Progenitor cell of endocrine pancreas (in vitro differentiated cells): ENCODE measurements around the gene KANSL3. TPM values are rescaled to one million over a fixed set of nuclear protein-coding genes. Genes with fewer than 3 reads are reported as not detected.

Experiments
- DNase-seq: peaks from one replicate; pipeline ENCODE4 v3.0.0; 2021; ENCODE audit warnings: low spot score; ENCODE audit not compliant: unreplicated experiment
- H3K27ac Mint-ChIP-seq: 2 replicates; pipeline ENCODE4 v1.8.0; 2021; ENCODE audit warnings: mild to moderate bottlenecking, moderate library complexity, mixed read lengths
- H3K27me3 Mint-ChIP-seq: 2 replicates; pipeline ENCODE4 v1.8.0; 2021; ENCODE audit warnings: mixed read lengths
- H3K36me3 Mint-ChIP-seq: 2 replicates; pipeline ENCODE4 v1.8.0; 2022; ENCODE audit warnings: mixed read lengths; ENCODE audit not compliant: insufficient read depth
- H3K4me1 Mint-ChIP-seq: 2 replicates; pipeline ENCODE4 v1.8.0; 2021; ENCODE audit warnings: low read depth, mixed read lengths
- H3K4me3 Mint-ChIP-seq: 2 replicates; pipeline ENCODE4 v1.8.0; 2021; ENCODE audit warnings: low read depth, mild to moderate bottlenecking, moderate library complexity, mixed read lengths
- H3K9me3 Mint-ChIP-seq: 2 replicates; pipeline ENCODE4 v1.8.0; 2021; ENCODE audit warnings: low read depth, mixed read lengths
- CTCF ChIP-seq: fragments of 200-600 bp; sonication (generic); IDR thresholded peaks from one replicate; pipeline ENCODE4 v1.5.0; 2021; ENCODE audit warnings: antibody characterized with exemption, mild to moderate bottlenecking; ENCODE audit not compliant: unreplicated experiment
- total RNA-seq: library from RNA; stranded (reverse); gene quantifications from 2 replicates; pipeline ENCODE4 v1.2.1, GENCODE V29; 2021

Gene KANSL3
- total RNA-seq, 1 donor from 2014 or later = 57.7 TPM

- TF ChIP-seq CTCF = no peak
- H3K36me3 Mint-ChIP-seq = peaks cover 6% of the 10 kb centered on the region
- H3K27me3 Mint-ChIP-seq = no peaks in the 10 kb centered on the region
- DNase-seq = peak; percentile 63
- H3K4me1 Mint-ChIP-seq = peaks cover 15% of the 10 kb centered on the region
- H3K9me3 Mint-ChIP-seq = no peaks in the 10 kb centered on the region
- peak overlapping the region; percentile 90 for H3K4me3 Mint-ChIP-seq
- H3K27ac Mint-ChIP-seq = peak overlapping the region; percentile 96
Observed at GRCh38 chr2:96637385-96638143, 548 bp downstream of the KANSL3 start.

DNA sequence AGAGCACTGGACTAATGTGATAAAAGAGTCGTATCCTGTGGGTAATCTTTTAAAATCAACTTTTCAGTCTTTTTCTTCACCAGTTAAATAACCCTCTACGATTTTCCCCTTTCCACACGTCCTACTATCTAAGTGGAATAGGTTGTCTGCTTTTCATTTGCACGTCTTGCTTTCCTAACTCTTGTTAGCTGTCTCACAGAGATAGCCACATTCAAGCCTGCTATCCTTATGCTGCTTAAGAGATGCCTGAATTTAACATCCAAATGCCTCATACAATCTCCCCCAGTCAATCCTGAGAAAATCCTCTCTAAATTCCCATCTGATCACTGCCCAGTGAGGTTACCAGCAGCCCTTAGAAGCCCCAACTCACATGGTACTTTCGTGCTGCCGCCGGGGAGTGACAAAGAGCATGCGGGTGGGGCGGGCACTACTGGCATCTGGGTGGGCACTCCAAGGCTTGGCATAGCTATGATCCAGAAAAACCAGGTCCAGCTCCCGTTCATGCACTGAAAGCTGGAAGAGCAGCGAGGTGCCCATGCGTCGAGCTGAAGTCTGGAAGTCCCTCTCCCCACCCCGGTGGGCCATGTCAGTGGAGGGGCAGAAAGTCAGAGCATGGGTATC is 1.5 kb downstream of the KANSL3 start:
- Mint-ChIP-seq H3K36me3 (peaks cover 8% of the 10 kb centered on the region), H3K4me3 (peak overlapping the region; percentile 90), H3K27ac (peak overlapping the region; percentile 2), H3K27me3 (no peaks in the 10 kb centered on the region), H3K4me1 (peaks cover 15% of the 10 kb centered on the region), H3K9me3 (no peaks in the 10 kb centered on the region)
- DNase-seq = no peak
- no peak for TF ChIP-seq CTCF

DNA sequence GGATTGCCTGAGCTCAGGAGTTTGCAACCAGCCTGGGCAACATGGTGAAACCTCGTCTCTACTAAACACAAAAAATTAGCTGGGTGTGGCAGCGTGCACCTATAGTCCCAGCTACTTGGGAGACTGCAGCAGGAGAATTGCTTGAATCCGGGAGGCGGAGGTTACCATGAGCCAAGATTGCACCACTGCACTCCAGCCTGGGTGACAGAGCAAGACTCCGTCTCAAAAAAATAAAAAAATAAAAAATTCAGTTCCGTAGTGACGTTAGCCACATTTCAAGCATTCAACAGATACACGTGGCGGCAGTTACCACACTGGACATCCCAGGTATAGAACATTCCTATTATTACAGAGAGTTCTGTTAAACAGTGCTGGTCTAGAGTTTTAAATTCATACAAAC is 4.5 kb downstream of the KANSL3 start:
- Mint-ChIP-seq H3K9me3 (no peaks in the 10 kb centered on the region), H3K27me3 (no peaks in the 10 kb centered on the region), H3K27ac (no peak overlapping the region), H3K4me3 (no peak overlapping the region), H3K36me3 (peaks cover 14% of the 10 kb centered on the region), H3K4me1 (peaks cover 15% of the 10 kb centered on the region)
- no peak for DNase-seq
- TF ChIP-seq CTCF = no peak

- Mint-ChIP-seq H3K9me3 (no peaks in the 10 kb centered on the region), H3K27ac (peak overlapping the region; percentile 45), H3K4me3 (no peak overlapping the region), H3K4me1 (peaks cover 10% of the 10 kb centered on the region), H3K36me3 (peaks cover 14% of the 10 kb centered on the region), H3K27me3 (no peaks in the 10 kb centered on the region)
- TF ChIP-seq CTCF = no peak
- no peak for DNase-seq
Observed at GRCh38 chr2:96631804-96632435, 6.2 kb downstream of the KANSL3 start.

DNA sequence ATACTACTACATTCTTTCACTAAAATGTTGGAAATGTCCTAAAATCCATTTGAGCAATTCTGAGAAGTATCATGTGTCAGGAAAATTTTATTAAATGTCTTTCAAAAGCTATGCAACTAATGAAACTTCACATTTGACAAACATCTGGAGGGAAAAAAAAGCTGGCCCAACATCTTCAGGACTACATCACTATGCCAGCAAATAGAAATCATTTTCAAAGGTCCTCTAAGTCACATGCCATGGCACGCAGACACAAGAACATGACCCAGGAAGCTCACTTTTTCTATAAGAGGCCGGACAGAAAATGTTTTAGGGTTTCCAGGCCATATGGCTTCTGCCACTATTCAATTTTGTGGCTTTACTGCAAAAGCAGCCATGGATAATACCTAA is 11.6 kb downstream of the KANSL3 start:
- no peak overlapping the region for H3K27ac Mint-ChIP-seq

More for the DNA sequence above, 11.6 kb downstream of the KANSL3 start:
- no peak for TF ChIP-seq CTCF
- no peaks in the 10 kb centered on the region for H3K9me3 Mint-ChIP-seq
- H3K36me3 Mint-ChIP-seq = peaks cover 8% of the 10 kb centered on the region
- H3K27me3 Mint-ChIP-seq = no peaks in the 10 kb centered on the region
- H3K4me1 Mint-ChIP-seq = peaks cover 2% of the 10 kb centered on the region
- no peak for DNase-seq
- no peak overlapping the region for H3K4me3 Mint-ChIP-seq
